Mesenchymal stem cell (in vitro differentiated cells and primary cell): Measurements from ENCODE around the gene DNAH9.

Experiments
- DNase-seq: peaks from one replicate; pipeline ENCODE4 v3.0.0-alpha.2; 2013
- H2AFZ ChIP-seq: one replicate; pipeline ENCODE4 v1.6.1; 2013; ENCODE audit warnings: low read depth, mild to moderate bottlenecking, control low read depth, inconsistent platforms, low read length, moderate library complexity
- H2AK5ac ChIP-seq: 2 replicates; pipeline ENCODE4 v1.6.1; 2013; ENCODE audit warnings: low read length, moderate library complexity, mild to moderate bottlenecking, inconsistent platforms; ENCODE audit not compliant: severe bottlenecking
- H2BK120ac ChIP-seq: one replicate; pipeline ENCODE4 v1.6.1; 2013; ENCODE audit warnings: low read depth, mild to moderate bottlenecking, inconsistent platforms, low read length, moderate library complexity
- H2BK12ac ChIP-seq, 2 experiments: one replicate each; pipeline ENCODE4 v1.6.1; 2013; ENCODE audit warnings: inconsistent platforms in 2 of 2, low read length in 2 of 2, mild to moderate bottlenecking in 2 of 2, moderate library complexity in 2 of 2, control low read depth in 1 of 2
- H2BK15ac ChIP-seq: one replicate; pipeline ENCODE4 v1.6.1; 2013; ENCODE audit warnings: mild to moderate bottlenecking, low read depth, inconsistent platforms; ENCODE audit not compliant: poor library complexity, severe bottlenecking
- H2BK5ac ChIP-seq: 2 replicates; pipeline ENCODE4 v1.6.1; 2013; ENCODE audit warnings: low read depth, mild to moderate bottlenecking, low read length, control low read depth, inconsistent platforms; ENCODE audit not compliant: poor library complexity, severe bottlenecking
- H3K14ac ChIP-seq, 2 experiments: one replicate each; pipeline ENCODE4 v1.6.1; 2013; ENCODE audit warnings: inconsistent platforms in 2 of 2, low read length in 2 of 2, control low read depth in 1 of 2, mild to moderate bottlenecking in 1 of 2, moderate library complexity in 1 of 2
- H3K18ac ChIP-seq, 2 experiments: one replicate each; pipeline ENCODE4 v1.6.1; 2013; ENCODE audit warnings: inconsistent platforms in 2 of 2, low read length in 2 of 2, control low read depth in 1 of 2, low read depth in 1 of 2, mild to moderate bottlenecking in 1 of 2
- H3K23ac ChIP-seq, 2 experiments: one replicate each; pipeline ENCODE4 v1.6.1; 2013; ENCODE audit warnings: inconsistent platforms in 2 of 2, low read length in 2 of 2, mild to moderate bottlenecking in 2 of 2, moderate library complexity in 2 of 2, control low read depth in 1 of 2
- H3K27ac ChIP-seq: 2 replicates; pipeline ENCODE4 v1.5.1; 2013; ENCODE audit warnings: mild to moderate bottlenecking, moderate library complexity, low read length, control low read depth, inconsistent platforms; ENCODE audit not compliant: poor library complexity, severe bottlenecking
- H3K27me3 ChIP-seq, 2 experiments: 2 replicates each; pipeline versions ENCODE4 v1.6.1 to v1.7.0; 2013; ENCODE audit warnings: low read length in 2 of 2, mild to moderate bottlenecking in 2 of 2, moderate library complexity in 2 of 2, control low read depth in 1 of 2, inconsistent platforms in 1 of 2; ENCODE audit not compliant: control insufficient read depth in 1 of 2, insufficient read depth in 1 of 2
- H3K36me3 ChIP-seq, 2 experiments: 2 replicates each; pipeline versions ENCODE4 v1.6.1 to v1.7.0; 2013; ENCODE audit warnings: low read length in 2 of 2, control low read depth in 1 of 2, inconsistent platforms in 1 of 2, low read depth in 1 of 2, mild to moderate bottlenecking in 1 of 2; ENCODE audit not compliant: insufficient read depth in 2 of 2, control insufficient read depth in 1 of 2
- H3K4ac ChIP-seq, 2 experiments: one replicate each; pipeline ENCODE4 v1.6.1; 2013; ENCODE audit warnings: inconsistent platforms in 2 of 2, low read length in 2 of 2, mild to moderate bottlenecking in 2 of 2, moderate library complexity in 2 of 2, control low read depth in 1 of 2, low read depth in 1 of 2
- H3K4me1 ChIP-seq: 2 replicates; pipeline ENCODE4 v1.6.1; 2013; ENCODE audit warnings: low read depth, low read length, control low read depth; ENCODE audit not compliant: control insufficient read depth, insufficient read depth
- H3K4me2 ChIP-seq: 2 replicates; pipeline ENCODE4 v1.6.1; 2013; ENCODE audit warnings: low read length, mild to moderate bottlenecking, inconsistent platforms; ENCODE audit not compliant: poor library complexity, severe bottlenecking
- H3K4me3 ChIP-seq, 2 experiments: 2 replicates each; pipeline versions ENCODE4 v1.5.1 to v1.7.0; 2013; ENCODE audit warnings: low read length in 2 of 2, mild to moderate bottlenecking in 2 of 2, control low read depth in 1 of 2, low read depth in 1 of 2; ENCODE audit not compliant: insufficient read depth in 1 of 2
- H3K79me1 ChIP-seq: replicated peaks from 2 replicates; pipeline ENCODE4 v1.6.1; 2013; ENCODE audit warnings: mild to moderate bottlenecking, control low read depth, low read length, inconsistent platforms; ENCODE audit not compliant: poor library complexity, severe bottlenecking
- H3K9ac ChIP-seq: 2 replicates; pipeline ENCODE4 v1.7.0; 2013; ENCODE audit warnings: mild to moderate bottlenecking, low read length, moderate library complexity
- H3K9me3 ChIP-seq: 2 replicates; pipeline ENCODE4 v1.7.0; 2013; ENCODE audit warnings: mild to moderate bottlenecking, low read length; ENCODE audit not compliant: control insufficient read depth
- H4K8ac ChIP-seq: one replicate; pipeline ENCODE4 v1.6.1; 2013; ENCODE audit warnings: inconsistent platforms, mild to moderate bottlenecking, low read length, moderate library complexity
- H4K91ac ChIP-seq: one replicate; pipeline ENCODE4 v1.6.1; 2013; ENCODE audit warnings: mild to moderate bottlenecking, low read length, inconsistent platforms
- WGBS: methylation state at CpG from one replicate; pipeline ENCODE4 v1.1.7; 2013; ENCODE audit warnings: mixed read lengths; 5-methylcytosine and 5-hydroxymethylcytosine counted together

The DNAH9 gene

DNA sequence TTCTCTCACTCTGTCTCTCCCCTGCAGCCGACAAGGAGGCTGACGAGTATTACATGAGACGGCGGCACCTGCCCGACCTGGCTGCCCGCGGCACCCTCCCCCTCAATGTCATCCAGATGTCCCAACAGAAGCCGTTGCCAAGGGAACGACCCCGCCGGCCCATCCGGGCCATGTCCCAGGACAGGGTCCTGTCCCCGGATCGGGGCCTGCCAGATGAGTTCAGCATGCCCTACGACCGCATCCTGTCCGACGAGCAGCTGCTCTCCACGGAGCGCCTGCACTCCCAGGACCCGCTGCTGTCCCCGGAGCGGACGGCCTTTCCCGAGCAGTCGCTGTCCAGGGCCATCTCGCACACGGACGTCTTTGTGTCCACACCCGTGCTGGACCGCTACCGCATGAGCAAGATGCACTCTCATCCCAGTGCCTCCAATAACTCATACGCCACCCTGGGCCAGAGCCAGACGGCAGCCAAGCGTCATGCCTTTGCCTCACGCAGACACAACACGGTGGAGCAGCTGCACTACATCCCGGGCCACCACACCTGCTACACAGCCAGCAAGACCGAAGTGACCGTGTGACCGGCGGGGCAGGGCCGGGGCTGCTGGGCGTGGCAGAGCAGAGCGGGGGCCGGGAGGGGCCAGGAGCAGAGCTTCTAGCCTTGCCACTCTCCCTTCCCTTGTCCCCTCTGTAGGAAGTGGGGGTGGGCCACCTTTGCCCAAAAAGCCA lies 40.4 kb upstream of the DNAH9 start:
- Histone ChIP-seq H3K4me1 (no peaks in the 10 kb centered on the region), H2BK120ac (no peak overlapping the region), H3K27ac (no peak overlapping the region), H2BK15ac (no peak overlapping the region), H3K4ac (no peak overlapping the region), H3K4me3 (no peak overlapping the region), H3K9me3 (peaks cover 4% of the 10 kb centered on the region), H3K9ac (no peak overlapping the region), H4K8ac (no peak overlapping the region), H2AFZ (no peak overlapping the region), H2AK5ac (no peak overlapping the region), H3K18ac (no peak overlapping the region), H2BK12ac (no peak overlapping the region), H4K91ac (no peak overlapping the region), H2BK5ac (no peak overlapping the region), H3K14ac (no peak overlapping the region), H3K23ac (no peak overlapping the region), H3K79me1 (no peaks in the 10 kb centered on the region), H3K36me3 (no peaks in the 10 kb centered on the region), H3K27me3 (no peaks in the 10 kb centered on the region), H3K4me2 (no peak overlapping the region)
- no peak for DNase-seq
- WGBS = 92% methylated on average over 40 of the region's 46 CpGs

DNA sequence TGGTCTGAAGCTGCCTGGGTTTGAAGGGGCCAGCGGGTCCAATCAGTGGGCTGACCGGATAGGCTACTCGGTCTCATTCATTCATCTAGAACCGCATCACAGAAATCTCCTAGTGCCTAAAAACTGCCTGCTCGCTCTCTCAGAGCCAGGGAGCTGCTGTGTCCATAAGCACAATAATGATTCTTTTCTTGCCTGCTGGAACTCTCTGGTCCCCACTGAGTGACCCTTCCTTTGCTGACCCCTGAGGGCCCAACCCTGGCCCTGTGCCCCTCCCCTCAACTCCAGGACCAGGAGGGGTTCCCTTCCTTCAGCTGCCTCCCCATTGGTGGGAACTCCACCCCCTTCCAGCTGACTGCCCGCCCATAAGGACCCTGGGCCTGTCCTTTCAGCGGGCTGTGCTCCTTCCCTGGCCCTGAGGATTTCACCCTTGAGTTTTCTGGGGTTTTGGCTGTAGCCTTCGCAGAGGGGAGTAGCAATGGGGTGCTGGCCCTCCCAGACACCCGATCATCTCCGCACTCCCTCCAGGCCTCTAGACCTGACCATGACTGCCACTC lies 39.5 kb upstream of the DNAH9 start:
- no peak overlapping the region for H4K8ac ChIP-seq
- no peak overlapping the region for H3K27ac ChIP-seq
- peaks cover 4% of the 10 kb centered on the region for H3K9me3 ChIP-seq
- H3K23ac ChIP-seq = no peak overlapping the region
- no peak for DNase-seq
- WGBS = 81% methylated on average over 10 of the region's 10 CpGs
- no peak overlapping the region for H3K18ac ChIP-seq
- no peaks in the 10 kb centered on the region for H3K4me1 ChIP-seq
- no peak overlapping the region for H3K14ac ChIP-seq
- H2BK15ac ChIP-seq = no peak overlapping the region
- H3K9ac ChIP-seq = no peak overlapping the region
- H2AK5ac ChIP-seq = no peak overlapping the region
- H4K91ac ChIP-seq = no peak overlapping the region
- no peak overlapping the region for H2AFZ ChIP-seq
- no peak overlapping the region for H2BK120ac ChIP-seq
- no peak overlapping the region for H3K4me3 ChIP-seq
- no peak overlapping the region for H2BK5ac ChIP-seq
- H2BK12ac ChIP-seq = no peak overlapping the region
- no peaks in the 10 kb centered on the region for H3K27me3 ChIP-seq
- no peak overlapping the region for H3K4ac ChIP-seq
- H3K4me2 ChIP-seq = no peak overlapping the region
- H3K36me3 ChIP-seq = no peaks in the 10 kb centered on the region
- H3K79me1 ChIP-seq = no peaks in the 10 kb centered on the region

DNA sequence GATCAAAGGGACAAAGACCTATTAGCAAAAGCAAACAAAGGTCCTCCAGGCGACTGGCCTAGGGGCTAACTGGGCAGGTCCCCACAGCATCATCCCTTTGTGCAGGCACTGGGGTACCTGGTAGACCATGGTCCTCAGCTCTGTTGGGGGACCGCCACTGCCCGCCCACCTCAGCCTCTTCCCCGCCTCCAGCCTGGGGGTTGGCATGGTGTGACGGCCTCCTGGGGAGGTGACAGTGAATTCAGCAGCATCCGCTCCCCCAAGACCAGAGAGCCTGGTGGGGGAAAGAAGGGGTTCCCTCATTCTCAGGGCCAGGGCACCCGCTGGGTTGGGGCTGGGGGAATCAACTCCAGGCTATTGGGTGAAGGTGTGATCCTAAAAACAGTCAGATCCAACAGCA lies 38.7 kb upstream of the DNAH9 start:
- no peak overlapping the region for H3K4me3 ChIP-seq
- H3K14ac ChIP-seq = no peak overlapping the region
- H3K4me1 ChIP-seq = no peaks in the 10 kb centered on the region
- H3K4me2 ChIP-seq = no peak overlapping the region
- no peak overlapping the region for H2BK12ac ChIP-seq
- H3K27ac ChIP-seq = no peak overlapping the region
- H3K27me3 ChIP-seq = no peaks in the 10 kb centered on the region
- no peak overlapping the region for H2BK5ac ChIP-seq
- no peak overlapping the region for H3K4ac ChIP-seq
- H3K9ac ChIP-seq = no peak overlapping the region
- DNase-seq = no peak
- H3K79me1 ChIP-seq = no peaks in the 10 kb centered on the region
- H2BK120ac ChIP-seq = no peak overlapping the region
- H3K36me3 ChIP-seq = no peaks in the 10 kb centered on the region
- H3K9me3 ChIP-seq = peaks cover 4% of the 10 kb centered on the region
- H2BK15ac ChIP-seq = no peak overlapping the region
- H4K91ac ChIP-seq = no peak overlapping the region
- H3K18ac ChIP-seq = no peak overlapping the region
- H3K23ac ChIP-seq = no peak overlapping the region
- H2AFZ ChIP-seq = no peak overlapping the region
- 69% methylated on average over 7 of the region's 7 CpGs for WGBS
- H4K8ac ChIP-seq = no peak overlapping the region
- no peak overlapping the region for H2AK5ac ChIP-seq

DNA sequence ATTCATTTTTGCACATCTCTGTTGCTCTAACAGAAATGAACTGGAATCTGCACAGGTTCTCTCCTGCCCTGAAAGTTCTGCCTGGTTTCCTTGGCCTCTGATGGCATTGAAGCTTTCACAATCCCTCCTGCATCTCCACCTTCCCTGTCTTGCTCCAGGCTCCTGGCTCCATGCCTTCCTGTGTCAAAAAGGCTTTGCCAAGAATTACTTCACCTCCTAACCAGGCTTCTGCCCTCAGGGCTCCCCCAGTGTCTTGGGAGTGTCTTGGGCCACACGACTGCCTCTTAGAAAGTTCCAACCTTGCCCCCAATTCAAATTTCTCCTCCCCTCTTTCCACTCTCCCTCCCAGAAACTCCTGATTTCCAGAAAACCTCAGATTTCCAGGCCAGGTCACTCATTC lies 37.0 kb upstream of the DNAH9 start:
- no peak overlapping the region for H3K14ac ChIP-seq
- DNase-seq = no peak

More for the DNA sequence above, 37.0 kb upstream of the DNAH9 start:
- no peak overlapping the region for H2BK120ac ChIP-seq
- H3K4ac ChIP-seq = no peak overlapping the region
- no peak overlapping the region for H2BK5ac ChIP-seq
- no peaks in the 10 kb centered on the region for H3K27me3 ChIP-seq
- H3K4me1 ChIP-seq = no peaks in the 10 kb centered on the region
- H4K91ac ChIP-seq = no peak overlapping the region
- peaks cover 4% of the 10 kb centered on the region for H3K9me3 ChIP-seq
- no peak overlapping the region for H3K23ac ChIP-seq
- 57% methylated on average over 1 of the region's 1 CpG for WGBS
- H2BK12ac ChIP-seq = no peak overlapping the region
- no peak overlapping the region for H2AFZ ChIP-seq
- H3K4me2 ChIP-seq = no peak overlapping the region
- no peak overlapping the region for H2BK15ac ChIP-seq
- no peak overlapping the region for H3K4me3 ChIP-seq
- H3K79me1 ChIP-seq = no peaks in the 10 kb centered on the region
- H3K9ac ChIP-seq = no peak overlapping the region
- no peaks in the 10 kb centered on the region for H3K36me3 ChIP-seq
- H3K18ac ChIP-seq = no peak overlapping the region
- H4K8ac ChIP-seq = no peak overlapping the region
- H2AK5ac ChIP-seq = no peak overlapping the region
- H3K27ac ChIP-seq = no peak overlapping the region
